Adrenal gland (tissue), 12 donors: ENCODE measurements around the gene ZBTB9. TPM values are rescaled to one million over a fixed set of nuclear protein-coding genes. Genes with fewer than 3 reads are reported as not detected.
A peak's percentile ranks its signal among the peaks of the same experiment; 100 is the strongest.

Source experiments
- DNase-seq, 7 donors: peaks; one replicate each; pipeline ENCODE4 v3.0.0-alpha.2; 2019 to 2020
- H3K27ac ChIP-seq, 5 donors: fragments of 200-600 bp; sonication (generic) in 4 of 5; 1 replicate in 3 of 5; 2 replicates in 2 of 5; pipeline versions ENCODE4 v1.5.1 to v1.8.0; 2016 to 2020; ENCODE audit warnings: mild to moderate bottlenecking in 1 of 5
- H3K27me3 ChIP-seq: fragments of 200-600 bp; 2 replicates; pipeline ENCODE4 v1.8.0; 2021
- H3K36me3 ChIP-seq, 2 donors: fragments of 200-600 bp; replicated peaks in 1 of 2; 1 replicate in 1 of 2; 2 replicates in 1 of 2; pipeline versions ENCODE4 v1.5.1 to v1.8.0; 2018 to 2022
- H3K4me1 ChIP-seq, 2 donors: fragments of 200-600 bp; replicated peaks in 1 of 2; 1 replicate in 1 of 2; 2 replicates in 1 of 2; pipeline versions ENCODE4 v1.5.1 to v1.8.0; 2018 to 2021
- H3K4me3 ChIP-seq, 4 donors: fragments of 200-600 bp; sonication (generic) in 3 of 4; one replicate each; pipeline ENCODE4 v1.5.1; 2016 to 2018
- H3K9me3 ChIP-seq, 3 donors: fragments of 200-600 bp; sonication (generic) in 1 of 3; replicated peaks in 1 of 3; 1 replicate in 2 of 3; 2 replicates in 1 of 3; pipeline versions ENCODE4 v1.5.1 to v1.8.0; 2016 to 2021
- POLR2A ChIP-seq, 2 donors: fragments of 450-650 bp; IDR thresholded peaks; one replicate each; pipeline ENCODE4 v1.6.1; 2017; ENCODE audit warnings: antibody characterized with exemption in 2 of 2, mild to moderate bottlenecking in 2 of 2, moderate library complexity in 1 of 2
- WGBS, 4 donors: extraction: QIAGEN DNeasy Blood & Tissue Kit in 2 of 4; methylation state at CpG; one replicate each; pipeline versions ENCODE4 v1.1.5 to v1.1.7; 2013 to 2017; 5-methylcytosine and 5-hydroxymethylcytosine counted together
- intact Hi-C, 2 donors: fragments of 100-400 bp; cut with DNase I; formaldehyde crosslinking; loops; one replicate each; pipeline versions ENCODE4 v1.14.1 to v1.15.0; 2022 to 2023
- polyA plus RNA-seq, 3 donors: library from polyadenylated mRNA; stranded (reverse); fragments of 200-250 nt in 2 of 3; fragments of 350-450 nt in 1 of 3; fragmentation: Illumina TruSeq in 1 of 3; extraction: RNeasy Lipid Tissue Mini Kit (QIAGEN cat#74804) in 1 of 3; gene quantifications; one replicate each; pipeline ENCODE4 v1.2.3, GENCODE V29; 2013 to 2014
- total RNA-seq, 9 donors: library from RNA; depleted of rRNA in 4 of 9; stranded (reverse); fragments of >200 nt in 4 of 9; fragments of 120-200 nt in 1 of 9; fragmentation: NEBNext Ultra II Directional in 1 of 9; extraction: Animal tissue kit (Norgen Biotek cat#: 25700) in 1 of 9; gene quantifications; one replicate each; pipeline versions ENCODE4 v1.1.0 to v1.2.4, GENCODE V29; 2013 to 2023
- TF ChIP-seq, protein P1 (sequence below), 6 experiments: fragments of 450-650 bp in 4 of 6; fragments of 200-600 bp in 2 of 6; sonication (generic) in 1 of 6; IDR thresholded peaks; 1 replicate in 5 of 6; 2 replicates in 1 of 6; pipeline versions ENCODE4 v1.5.1 to v1.8.0; 2016 to 2021; ENCODE audit warnings: antibody characterized with exemption in 6 of 6, mild to moderate bottlenecking in 2 of 6, moderate library complexity in 1 of 6
- donor health status: healthy with polysubstance abuse.
- donor health status: Bipolar disorder and iron deficiency.
- donor health status: DM: yes; HTN: yes; CAD: no.
- donor health status: DM: no; HTN: no; CAD: no.
- donor health status: DM: no; HTN: no; CAD: no.
- donor health status: DM: yes; HTN: yes; CAD: no.

The ZBTB9 gene
- total and polyA plus RNA-seq, 12 donors = 2.3 to 11.2 (median 6.7) TPM

DNA sequence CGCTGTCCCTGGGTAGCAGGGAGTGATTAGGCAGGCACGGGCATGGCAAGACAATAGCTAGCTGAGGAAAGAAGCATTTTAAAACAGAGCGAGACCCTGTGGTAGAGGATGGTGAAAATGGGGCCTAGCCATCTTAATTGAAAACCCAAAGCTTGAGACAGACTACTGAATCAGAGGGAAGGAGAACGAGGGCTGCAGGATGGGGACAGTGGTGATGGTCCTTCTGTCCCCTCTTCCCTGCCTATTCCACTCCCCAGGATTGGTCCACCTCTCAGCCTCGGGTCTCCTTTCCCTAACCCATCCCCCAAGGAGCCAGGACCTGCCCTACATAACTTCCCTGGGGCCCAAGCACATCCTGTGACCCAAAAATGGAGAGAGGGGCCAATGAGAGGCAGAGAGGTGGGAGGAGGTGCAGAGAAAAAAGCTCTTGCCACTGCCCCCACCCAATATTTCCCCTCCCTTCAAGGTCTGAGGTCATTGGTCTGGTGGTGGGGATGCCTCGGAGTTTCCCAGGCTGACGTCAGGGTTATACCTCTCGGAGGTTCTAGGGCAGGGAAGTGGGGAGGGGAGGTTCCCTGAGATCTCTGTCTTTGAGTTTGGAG, 35.6 kb upstream of the ZBTB9 start:
- Histone ChIP-seq H3K4me3 (peak overlapping the region in 2 of 4 donors; percentile 31 to 66), H3K27ac (peak overlapping the region; percentile 73 to 95 (median 89)), H3K36me3 (peaks cover 0 to 27% of the 10 kb centered on the region in 2 donors), H3K9me3 (no peaks in the 10 kb centered on the region), H3K27me3 (no peaks in the 10 kb centered on the region), H3K4me1 (peaks cover 26 to 40% of the 10 kb centered on the region in 2 donors)
- 28 to 43% (median 36%) methylated on average over 6 to 8 of the region's 8 CpGs for WGBS, 4 donors
- DNase-seq = peak in 1 of 7 donors; percentile 60
- intact Hi-C loops = loop anchor here in 1 of 2 donors (10.0 kb wide), 1 partner anchor 1684 kb away; the partner anchor contains the start of gene CLIC1
- no peak for TF ChIP-seq POLR2A (IDR thresholded peaks at IDR 0.05)
- TF ChIP-seq, protein P1, sequence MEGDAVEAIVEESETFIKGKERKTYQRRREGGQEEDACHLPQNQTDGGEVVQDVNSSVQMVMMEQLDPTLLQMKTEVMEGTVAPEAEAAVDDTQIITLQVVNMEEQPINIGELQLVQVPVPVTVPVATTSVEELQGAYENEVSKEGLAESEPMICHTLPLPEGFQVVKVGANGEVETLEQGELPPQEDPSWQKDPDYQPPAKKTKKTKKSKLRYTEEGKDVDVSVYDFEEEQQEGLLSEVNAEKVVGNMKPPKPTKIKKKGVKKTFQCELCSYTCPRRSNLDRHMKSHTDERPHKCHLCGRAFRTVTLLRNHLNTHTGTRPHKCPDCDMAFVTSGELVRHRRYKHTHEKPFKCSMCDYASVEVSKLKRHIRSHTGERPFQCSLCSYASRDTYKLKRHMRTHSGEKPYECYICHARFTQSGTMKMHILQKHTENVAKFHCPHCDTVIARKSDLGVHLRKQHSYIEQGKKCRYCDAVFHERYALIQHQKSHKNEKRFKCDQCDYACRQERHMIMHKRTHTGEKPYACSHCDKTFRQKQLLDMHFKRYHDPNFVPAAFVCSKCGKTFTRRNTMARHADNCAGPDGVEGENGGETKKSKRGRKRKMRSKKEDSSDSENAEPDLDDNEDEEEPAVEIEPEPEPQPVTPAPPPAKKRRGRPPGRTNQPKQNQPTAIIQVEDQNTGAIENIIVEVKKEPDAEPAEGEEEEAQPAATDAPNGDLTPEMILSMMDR (IDR thresholded peaks at IDR 0.05) = peak in 2 of 6 experiments; percentile 3 to 9

DNA sequence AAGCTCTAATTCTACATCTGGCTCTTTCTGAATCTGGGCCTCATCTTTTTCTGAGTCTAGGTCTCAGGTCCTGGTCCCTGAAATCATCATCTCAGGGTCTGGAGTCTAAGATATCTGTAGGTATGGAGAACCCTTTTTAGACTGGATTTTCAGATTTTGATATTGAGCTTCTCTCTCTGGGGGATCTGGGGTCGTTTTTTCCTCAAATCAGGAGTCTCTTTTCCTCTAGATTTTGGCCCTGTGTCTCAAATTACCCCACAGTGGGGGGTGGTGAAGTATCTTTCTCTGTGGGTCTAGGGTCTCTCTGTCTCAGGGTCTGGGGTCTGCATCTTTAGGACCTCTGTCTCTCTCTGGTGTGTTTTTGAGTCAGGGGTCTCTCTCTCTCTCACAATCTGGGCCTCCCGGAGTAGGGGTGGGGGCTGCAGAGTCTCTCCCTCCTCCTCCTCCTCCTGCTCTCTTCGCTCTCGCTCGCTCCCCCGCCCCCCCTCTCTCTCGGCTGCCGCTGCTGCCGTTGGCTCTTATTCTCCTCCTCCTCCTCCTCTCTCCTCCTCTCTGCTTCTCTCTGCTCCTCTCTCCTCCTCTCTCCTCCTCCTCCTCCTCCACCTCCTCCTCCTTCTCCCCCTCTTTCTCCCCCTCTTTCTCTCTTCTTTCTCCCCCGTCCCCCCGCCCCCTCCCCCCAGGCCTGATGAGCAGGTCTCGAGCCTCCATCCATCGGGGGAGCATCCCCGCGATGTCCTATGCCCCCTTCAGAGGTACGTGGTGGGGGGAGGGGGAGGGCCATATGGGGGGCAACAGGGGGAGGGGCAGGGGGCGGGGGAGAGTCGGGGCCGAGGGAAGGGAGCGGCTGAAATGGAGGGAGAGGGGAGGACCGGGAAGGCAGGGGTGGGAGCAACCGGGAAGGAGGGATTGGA, 34.5 kb upstream of the ZBTB9 start, which contains the start of gene SYNGAP1:
Gene SYNGAP1 (plus strand): TSS at position 486 of the 911 bp plus-strand sequence. CDS start 200 bp downstream, at position 686.
- Histone ChIP-seq H3K4me1 (peaks cover 29 to 48% of the 10 kb centered on the region in 2 donors), H3K36me3 (peaks cover 0 to 16% of the 10 kb centered on the region in 2 donors), H3K9me3 (no peaks in the 10 kb centered on the region), H3K4me3 (peak within 1 kb of the TSS in 1 of 4 donors; percentile 56), H3K27me3 (no peaks in the 10 kb centered on the region), H3K27ac (peak within 1 kb of the TSS in 3 of 5 donors; percentile 89 to 95 (median 93))
- 2 to 5% (median 4%) methylated on average over 19 to 22 of the region's 22 CpGs for WGBS, 4 donors
- TF ChIP-seq, protein P1 (IDR thresholded peaks at IDR 0.05) = no peak
- TF ChIP-seq POLR2A (IDR thresholded peaks at IDR 0.05) = no peak
- DNase-seq = peak; percentile 66 to 86 (median 74)
- intact Hi-C loops = loop anchor here (10.0 kb wide), 2 partner anchors 155 to 1685 kb away; partner anchors contain the start of gene CLIC1 (in 1 of the 2)

DNA sequence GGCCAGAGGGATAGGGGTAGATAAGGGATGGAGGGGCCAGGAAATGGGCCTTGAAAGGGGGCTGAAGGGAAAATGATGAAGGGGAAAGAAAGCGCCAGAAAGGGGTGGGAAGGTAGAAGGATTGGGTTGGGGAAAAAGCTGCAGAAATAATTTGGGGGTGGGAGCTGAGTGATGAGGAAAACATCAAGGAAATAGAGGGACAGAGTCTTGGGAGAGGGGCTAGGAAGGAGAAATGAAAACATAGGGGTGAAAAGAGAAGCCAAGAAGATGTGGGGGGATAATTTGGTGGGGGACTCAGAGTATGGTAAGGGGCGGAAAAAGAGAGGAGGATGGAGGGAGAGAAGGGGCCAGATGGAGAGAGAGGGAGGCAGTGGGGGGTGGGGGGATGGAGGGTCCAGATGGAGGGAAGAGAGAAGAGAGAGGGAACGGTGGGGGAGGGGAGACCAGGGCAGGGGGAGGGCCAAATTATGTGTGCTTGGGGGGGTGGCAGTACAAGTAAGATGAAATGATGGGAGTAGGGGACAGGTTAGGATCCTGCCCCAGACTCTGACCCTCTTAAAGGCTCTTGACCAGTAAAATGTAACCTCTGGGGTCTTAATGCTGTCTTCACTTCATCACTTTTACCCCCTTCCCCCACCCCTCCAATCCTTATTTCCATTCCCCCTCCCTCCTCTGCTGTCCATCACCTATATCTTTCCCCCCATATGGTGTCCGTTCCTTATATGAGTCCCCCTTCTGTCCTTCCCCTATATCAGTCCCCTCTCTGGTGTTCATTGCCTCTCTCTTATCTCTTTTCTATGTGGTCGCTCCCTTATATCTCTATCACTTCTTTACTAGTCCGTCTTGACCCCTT, 33.7 kb upstream of the ZBTB9 start:
- H3K4me1 ChIP-seq = peaks cover 33 to 44% of the 10 kb centered on the region in 2 donors
- H3K9me3 ChIP-seq = no peaks in the 10 kb centered on the region
- no peaks in the 10 kb centered on the region for H3K27me3 ChIP-seq
- H3K36me3 ChIP-seq = peaks cover 0 to 7% of the 10 kb centered on the region in 2 donors
- WGBS, 4 donors = 60 to 73% (median 67%) methylated on average over 5 to 6 of the region's 6 CpGs
- DNase-seq = no peak
- intact Hi-C loops = loop anchor here in 1 of 2 donors (10.0 kb wide), 1 partner anchor 154 kb away; no protein-coding TSS in a partner anchor
- peak overlapping the region in 2 of 5 donors; percentile 25 to 34 for H3K27ac ChIP-seq
- TF ChIP-seq POLR2A (IDR thresholded peaks at IDR 0.05) = no peak
- TF ChIP-seq, protein P1 (IDR thresholded peaks at IDR 0.05) = no peak
- peak overlapping the region in 1 of 4 donors; percentile 56 for H3K4me3 ChIP-seq
